ENCODE results near the gene TFB1M.

GRCh38 chr6:155324993-155325392, 10.7 kb upstream of the TFB1M start:
- TF ChIP-seq POLR2AphosphoS5 (IDR thresholded peaks at IDR 0.05; ENCODE audit: borderline replicate concordance, low read depth, low read length) (no peak), EZH2 (IDR thresholded peaks at IDR 0.05) (no peak), FOXP2 (optimal IDR thresholded peaks at IDR 0.05; ENCODE audit: control extremely low read depth, extremely low read length, insufficient read depth) (no peak)

Measured in SK-N-MC (cell line).